Activated CD8-positive, alpha-beta T cell treated with anti-CD3 and anti-CD28 coated beads for 36 hours (primary cell): ENCODE data around the gene MARK1. TPM values are rescaled to one million over a fixed set of nuclear protein-coding genes. Genes with fewer than 3 reads are reported as not detected.

Experiments used
- ATAC-seq: fragments of 200-7000 bp; cut with Tn5 transposase; one replicate; pipeline ENCODE4 v1.10.0; 2021; ENCODE audit warnings: mild to moderate bottlenecking, moderate library complexity
- CTCF ChIA-PET: fragments of 350-600 bp; sonication (Branson Sonifier 250); formaldehyde crosslinking; loops from one replicate; lab custom pipeline; 2021; ENCODE audit warnings: antibody characterized with exemption; lab: Charles Lee
- POLR2A ChIA-PET: fragments of 350-600 bp; sonication (Branson Sonifier 250); formaldehyde crosslinking; loops from one replicate; lab custom pipeline; 2021; ENCODE audit warnings: antibody characterized with exemption; lab: Charles Lee
- DNase-seq: peaks from one replicate; pipeline ENCODE4 v3.0.0-alpha.2; 2020
- H3K27ac Mint-ChIP-seq: one replicate; pipeline ENCODE4 v1.8.0; 2021; ENCODE audit warnings: mild to moderate bottlenecking, mixed read lengths
- H3K27me3 Mint-ChIP-seq: one replicate; pipeline ENCODE4 v1.8.0; 2021; ENCODE audit warnings: mixed read lengths
- H3K36me3 Mint-ChIP-seq: one replicate; pipeline ENCODE4 v1.8.0; 2021; ENCODE audit warnings: low read depth, mixed read lengths
- H3K4me1 Mint-ChIP-seq: one replicate; pipeline ENCODE4 v1.8.0; 2021; ENCODE audit warnings: low read depth, mixed read lengths
- H3K4me3 Mint-ChIP-seq: one replicate; pipeline ENCODE4 v1.8.0; 2021; ENCODE audit warnings: mild to moderate bottlenecking, moderate library complexity, mixed read lengths
- H3K9me3 Mint-ChIP-seq: one replicate; pipeline ENCODE4 v1.8.0; 2021; ENCODE audit warnings: mixed read lengths
- CTCF ChIP-seq: fragments of 200-600 bp; IDR thresholded peaks from one replicate; pipeline ENCODE4 v1.8.0; 2022; ENCODE audit warnings: antibody characterized with exemption, mild to moderate bottlenecking
- intact Hi-C: fragments of 100-400 bp; cut with micrococcal nuclease; formaldehyde crosslinking; loops from one replicate; pipeline ENCODE4 v1.10.0; 2022
- total RNA-seq, 2 experiments: library from RNA; stranded (reverse); gene quantifications; one replicate each; pipeline ENCODE4 v1.2.3, GENCODE V29; 2021

Gene MARK1
- total RNA-seq, 2 experiments from 2014 or later, result not detected

- CTCF ChIA-PET, result interaction anchor here (0.9 to 2.1 kb wide), 2 partner anchors 35 to 43 kb away, joined by 5 to 10 read pairs; no protein-coding TSS in a partner anchor
- ATAC-seq, result no peak
- no peaks in the 10 kb centered on the region for H3K9me3 Mint-ChIP-seq
- no peak for DNase-seq
- peaks cover 16% of the 10 kb centered on the region for H3K27me3 Mint-ChIP-seq
- intact Hi-C loops, result loop anchor here (5.0 kb wide), 2 partner anchors 41 to 86 kb away; no protein-coding TSS in a partner anchor
- peak overlapping the region; percentile 24 for H3K4me3 Mint-ChIP-seq
- POLR2A ChIA-PET, result no interaction called here
- H3K4me1 Mint-ChIP-seq, result peaks cover 4% of the 10 kb centered on the region
- TF ChIP-seq CTCF, result no peak
- no peak overlapping the region for H3K27ac Mint-ChIP-seq
- H3K36me3 Mint-ChIP-seq, result no peaks in the 10 kb centered on the region
These were observed 163.2 kb downstream of the MARK1 start for GRCh38 chr1:220691053-220691684.

- ChIA-PET POLR2A (no interaction called here), CTCF (interaction anchor here (0.9 to 2.7 kb wide), 4 partner anchors 10 to 42 kb away, joined by 3 to 12 read pairs (median 4); no protein-coding TSS in a partner anchor)
- no peak for ATAC-seq
- Mint-ChIP-seq H3K4me3 (no peak overlapping the region), H3K27ac (no peak overlapping the region), H3K27me3 (peaks cover 16% of the 10 kb centered on the region), H3K4me1 (peaks cover 4% of the 10 kb centered on the region), H3K9me3 (no peaks in the 10 kb centered on the region), H3K36me3 (no peaks in the 10 kb centered on the region)
- no peak for DNase-seq
- intact Hi-C loops, result loop anchor here (5.0 kb wide), 2 partner anchors 40 to 85 kb away; no protein-coding TSS in a partner anchor
- TF ChIP-seq CTCF, result no peak
These were observed 164.7 kb downstream of the MARK1 start for GRCh38 chr1:220692436-220693228.

- no peak for DNase-seq
- Mint-ChIP-seq H3K9me3 (no peaks in the 10 kb centered on the region), H3K27me3 (peaks cover 13% of the 10 kb centered on the region), H3K27ac (no peak overlapping the region), H3K4me1 (peaks cover under 1% of the 10 kb centered on the region), H3K36me3 (no peaks in the 10 kb centered on the region), H3K4me3 (no peak overlapping the region)
- POLR2A ChIA-PET, result no interaction called here
- ATAC-seq, result no peak
- TF ChIP-seq CTCF, result no peak
- intact Hi-C loops, result loop anchor here (5.0 kb wide), 2 partner anchors 37 to 82 kb away; no protein-coding TSS in a partner anchor
- CTCF ChIA-PET, result interaction anchor here (1.0 to 2.7 kb wide), 3 partner anchors 10 to 38 kb away, joined by 3 to 12 read pairs (median 4); no protein-coding TSS in a partner anchor
These were observed 167.0 kb downstream of the MARK1 start for GRCh38 chr1:220694866-220695382.

- ATAC-seq, result no peak
- H3K27ac Mint-ChIP-seq, result no peak overlapping the region
- H3K9me3 Mint-ChIP-seq, result no peaks in the 10 kb centered on the region
- no peaks in the 10 kb centered on the region for H3K4me1 Mint-ChIP-seq
- no peak for DNase-seq
- ChIA-PET POLR2A (no interaction called here), CTCF (interaction anchor here (1.5 kb wide), 1 partner anchor 30 kb away, joined by 4 read pairs; no protein-coding TSS in a partner anchor)
- H3K27me3 Mint-ChIP-seq, result peaks cover 14% of the 10 kb centered on the region
- no peaks in the 10 kb centered on the region for H3K36me3 Mint-ChIP-seq
- intact Hi-C loops, result no loop called here
- H3K4me3 Mint-ChIP-seq, result no peak overlapping the region
- TF ChIP-seq CTCF, result no peak
These were observed 167.5 kb downstream of the MARK1 start for GRCh38 chr1:220695426-220695825.
